ENCODE results near the gene F12.

DNA sequence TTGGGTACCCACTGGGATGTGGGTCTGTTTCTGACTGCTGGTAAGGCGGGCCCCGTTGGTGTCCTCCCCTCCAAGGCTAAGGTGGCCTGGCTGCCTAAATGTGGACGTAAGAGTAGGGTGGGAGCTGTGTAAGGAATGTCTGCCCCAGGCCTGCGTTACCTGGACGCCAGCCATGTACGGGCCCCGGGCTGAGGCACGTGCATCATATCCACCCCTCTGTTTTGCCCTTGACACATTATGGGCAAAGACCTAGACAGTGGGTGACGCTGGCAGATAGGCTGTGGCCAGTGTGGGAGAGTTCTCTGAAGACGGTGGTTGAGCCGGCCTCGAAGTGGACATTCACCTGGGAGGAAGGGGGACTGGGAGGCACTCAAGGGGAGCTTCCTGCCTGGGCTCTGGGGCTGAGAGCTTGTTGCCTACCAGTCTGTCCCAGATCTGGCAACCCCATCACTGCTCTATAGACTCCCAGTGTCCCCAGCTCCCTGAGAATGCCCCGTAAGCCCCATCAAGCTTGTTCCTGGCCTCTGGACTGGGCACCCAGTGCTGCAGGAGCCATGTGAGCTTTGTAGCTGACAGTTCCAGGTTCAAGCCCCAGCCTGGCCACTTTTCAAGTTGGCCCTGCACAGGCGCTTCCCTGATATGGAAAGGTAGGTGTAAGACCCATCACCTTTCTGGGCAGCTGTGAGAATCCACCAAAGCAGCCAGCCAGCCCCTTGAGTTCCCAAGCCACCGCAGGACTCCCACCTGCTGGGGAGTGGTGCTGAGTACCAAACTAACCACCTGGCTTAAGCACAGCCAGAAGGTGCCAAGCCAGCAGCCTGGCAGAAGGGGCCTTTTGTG, 34.0 kb upstream of the F12 start:
- no peak for TF ChIP-seq CTCF (IDR thresholded peaks at IDR 0.05)
- TF ChIP-seq POLR2A (IDR thresholded peaks at IDR 0.05), result no peak
- no peak for TF ChIP-seq EP300 (IDR thresholded peaks at IDR 0.05)
